H1 (cell line): ENCODE data around the gene SPDYE3. TPM values are rescaled to one million over a fixed set of nuclear protein-coding genes. Genes with fewer than 3 reads are reported as not detected.

Source experiments
- EP300 ChIP-seq, 2 experiments: IDR thresholded peaks; 1 replicate in 1 of 2; 2 replicates in 1 of 2; pipeline ENCODE4 v1.6.1; 2011 to 2012; ENCODE audit warnings: low read depth in 2 of 2, low read length in 2 of 2, mild to moderate bottlenecking in 2 of 2, borderline replicate concordance in 1 of 2, inconsistent platforms in 1 of 2, moderate library complexity in 1 of 2
- POLR2A ChIP-seq, 2 experiments: IDR thresholded peaks; 1 replicate in 1 of 2; 2 replicates in 1 of 2; pipeline ENCODE4 v1.6.1; 2011; ENCODE audit warnings: low read depth in 2 of 2, low read length in 2 of 2, mild to moderate bottlenecking in 2 of 2; ENCODE audit errors: control extremely low read depth in 1 of 2
- SIX5 ChIP-seq: IDR thresholded peaks from 2 replicates; pipeline ENCODE4 v1.6.1; 2011; ENCODE audit warnings: mild to moderate bottlenecking, low read depth, low read length
- TAF7 ChIP-seq: optimal IDR thresholded peaks from 2 replicates; pipeline ENCODE3; 2011; ENCODE audit warnings: low read depth, mild to moderate bottlenecking, inconsistent platforms, low read length, moderate library complexity, borderline replicate concordance
- polyA plus RNA-seq, 7 experiments: library from polyadenylated mRNA; depleted of rRNA in 3 of 7; stranded (reverse) in 5 of 7; unstranded in 2 of 7; fragments of >200 nt in 5 of 7; fragments of 200-250 nt in 2 of 7; gene quantifications; 1 replicate in 5 of 7; 2 replicates in 1 of 7; 4 replicates in 1 of 7; pipeline versions ENCODE4 v1.2.1 to v1.2.3, GENCODE V29; 2011 to 2013; ENCODE audit warnings: missing spikeins in 2 of 7, mixed read lengths in 2 of 7
- total RNA-seq: library from RNA; stranded (reverse); fragmentation: NEBNext Ultra II Directional; extraction: Animal tissue kit (Norgen Biotek cat#: 25700); gene quantifications from 2 replicates; pipeline ENCODE4 v1.2.1, GENCODE V29; 2021

SPDYE3 gene
- total and polyA plus RNA-seq, 2 of the 8 experiments (the other 6 are each of a cell fraction or from before 2014, with no cell fraction given): not detected

- TF ChIP-seq EP300 (IDR thresholded peaks at IDR 0.05; ENCODE audit: borderline replicate concordance in 1 of 2, low read depth in 2 of 2, low read length in 2 of 2): no peak
- no peak for TF ChIP-seq POLR2A (IDR thresholded peaks at IDR 0.05; ENCODE audit: control extremely low read depth in 1 of 2, low read depth in 2 of 2, low read length in 2 of 2)
- TF ChIP-seq TAF7: no peak
- no peak for TF ChIP-seq SIX5
These were observed 45.6 kb downstream of the SPDYE3 start (continued) for GRCh38 chr7:100352984-100353684.
